Cardiac muscle cell (in vitro differentiated cells and primary cell): ENCODE measurements around the gene AKR1C1. TPM values are rescaled to one million over a fixed set of nuclear protein-coding genes. Genes with fewer than 3 reads are reported as not detected.
"Not testable (repeated sequence)": the region's sequence is repeated elsewhere in the genome, so short reads cannot be mapped to it uniquely, and the experiment has no call there.

Experiments used
- DNase-seq, 2 donors: peaks; one replicate each; pipeline versions ENCODE4 v3.0.0 to v3.0.0-alpha.2; 2010 to 2017; ENCODE audit warnings: low read depth in 1 of 2, low spot score in 1 of 2
- H3K27ac ChIP-seq: fragments of 200-600 bp; sonication (generic); 2 replicates; pipeline ENCODE4 v1.5.1; 2016
- H3K27me3 ChIP-seq: fragments of 200-600 bp; sonication (generic); 2 replicates; pipeline ENCODE4 v1.6.0; 2016; ENCODE audit warnings: control low read depth
- H3K36me3 ChIP-seq: fragments of 200-600 bp; sonication (generic); 2 replicates; pipeline ENCODE4 v1.5.1; 2016; ENCODE audit warnings: control low read depth
- H3K4me1 ChIP-seq: fragments of 200-600 bp; sonication (generic); 2 replicates; pipeline ENCODE4 v1.8.1; 2017; ENCODE audit warnings: low read depth, mild to moderate bottlenecking, mixed run types
- H3K4me3 ChIP-seq: fragments of 200-600 bp; sonication (generic); 2 replicates; pipeline ENCODE4 v1.5.1; 2016; ENCODE audit warnings: mild to moderate bottlenecking
- H3K9me3 ChIP-seq: fragments of 200-600 bp; sonication (generic); 2 replicates; pipeline ENCODE4 v1.5.1; 2017; ENCODE audit warnings: low read depth, mild to moderate bottlenecking, control low read depth
- CTCF ChIP-seq: IDR thresholded peaks from 2 replicates; pipeline ENCODE4 v1.5.1; 2012; ENCODE audit warnings: low read depth, mild to moderate bottlenecking, low read length
- polyA plus RNA-seq: library from polyadenylated mRNA; unstranded; fragments of >200 nt; fragmentation: Nextera tagmentation; extraction: Ambion mirVana; gene quantifications from 2 replicates; pipeline ENCODE4 v1.2.1, GENCODE V29; 2016
- total RNA-seq: library from RNA; depleted of rRNA; stranded (reverse); fragments of >200 nt; gene quantifications from 2 replicates; pipeline ENCODE4 v1.2.3, GENCODE V29; 2016

AKR1C1 gene
- total RNA-seq (5.5 and 22.5 TPM in 2 replicates), polyA plus RNA-seq (16.2 and 45.1 TPM in 2 replicates)

GRCh38 chr10:4962876-4963814, at the start of gene AKR1C1:
Gene AKR1C1 (plus strand): TSS chr10:4963415. CDS start chr10:4963445, 30 bp downstream.
- H3K4me1 ChIP-seq, H3K4me3 ChIP-seq, H3K9me3 ChIP-seq, H3K27ac ChIP-seq, H3K36me3 ChIP-seq, H3K27me3 ChIP-seq: not testable (repeated sequence)
- peak in 1 of 2 donors; percentile 41 for DNase-seq

GRCh38 chr10:4914213-4914850, 48.9 kb upstream of the AKR1C1 start:
- DNase-seq: no peak
- H3K27ac ChIP-seq: no peak overlapping the region
- H3K27me3 ChIP-seq: no peaks in the 10 kb centered on the region
- no peaks in the 10 kb centered on the region for H3K9me3 ChIP-seq
- no peaks in the 10 kb centered on the region for H3K36me3 ChIP-seq
- H3K4me1 ChIP-seq: no peaks in the 10 kb centered on the region
- H3K4me3 ChIP-seq: no peak overlapping the region
- TF ChIP-seq CTCF: no peak

GRCh38 chr10:4916086-4916716, 47.0 kb upstream of the AKR1C1 start:
- H3K9me3 ChIP-seq: no peaks in the 10 kb centered on the region
- no peak overlapping the region for H3K4me3 ChIP-seq
- no peak for DNase-seq
- H3K36me3 ChIP-seq: no peaks in the 10 kb centered on the region
- no peaks in the 10 kb centered on the region for H3K27me3 ChIP-seq
- H3K4me1 ChIP-seq: no peaks in the 10 kb centered on the region
- H3K27ac ChIP-seq: no peak overlapping the region
- no peak for TF ChIP-seq CTCF

- Histone ChIP-seq H3K27ac (no peak overlapping the region), H3K9me3 (no peaks in the 10 kb centered on the region), H3K36me3 (no peaks in the 10 kb centered on the region), H3K27me3 (no peaks in the 10 kb centered on the region), H3K4me3 (no peak overlapping the region), H3K4me1 (no peaks in the 10 kb centered on the region)
- DNase-seq: no peak
- no peak for TF ChIP-seq CTCF
Observed at GRCh38 chr10:4918236-4918635, 45.0 kb upstream of the AKR1C1 start.

GRCh38 chr10:4924482-4924881, 38.7 kb upstream of the AKR1C1 start:
- H3K9me3 ChIP-seq, DNase-seq, H3K27ac ChIP-seq, H3K4me1 ChIP-seq, H3K4me3 ChIP-seq, H3K27me3 ChIP-seq, H3K36me3 ChIP-seq: not testable (repeated sequence)

- DNase-seq: no peak
- Histone ChIP-seq H3K4me3 (no peak overlapping the region), H3K27ac (no peak overlapping the region), H3K27me3 (no peaks in the 10 kb centered on the region), H3K36me3 (no peaks in the 10 kb centered on the region), H3K9me3 (no peaks in the 10 kb centered on the region), H3K4me1 (no peaks in the 10 kb centered on the region)
- TF ChIP-seq CTCF: no peak
Observed at GRCh38 chr10:4926400-4926799, 36.8 kb upstream of the AKR1C1 start.
